Activated CD4-positive, alpha-beta T cell treated with anti-CD3 and anti-CD28 coated beads, Interleukin-10, Interleukin-2, amounts not matched to agents 100 ng/mL and 50 ng/mL, durations not matched to agents 16 hours and 8 hours (primary cell): ENCODE results near the gene RIOK2.
A peak's percentile ranks its signal among the peaks of the same experiment; 100 is the strongest.
"Not testable (repeated sequence)": the region's sequence is repeated elsewhere in the genome, so short reads cannot be mapped to it uniquely, and the experiment has no call there.

Experiments
- DNase-seq: peaks from one replicate; pipeline ENCODE4 v3.0.0-alpha.2; 2020

RIOK2 gene

GRCh38 chr5:97165726-97166125 lies 17.3 kb downstream of the RIOK2 start:
- DNase-seq = no peak

GRCh38 chr5:97164846-97165245 lies 18.2 kb downstream of the RIOK2 start:
- peak; percentile 17 for DNase-seq

GRCh38 chr5:97163790-97164285 lies 19.2 kb downstream of the RIOK2 start:
- DNase-seq = no peak

- DNase-seq = peak; percentile 22
These were observed 19.7 kb downstream of the RIOK2 start for GRCh38 chr5:97163360-97163764.

- DNase-seq = peak; percentile 66
These were observed 21.0 kb downstream of the RIOK2 start for GRCh38 chr5:97162045-97162444.

- no peak for DNase-seq
These were observed 25.4 kb downstream of the RIOK2 start for GRCh38 chr5:97157689-97158088.

GRCh38 chr5:97151370-97151769 lies 31.7 kb downstream of the RIOK2 start:
- no peak for DNase-seq

- no peak for DNase-seq
These were observed 32.6 kb downstream of the RIOK2 start for GRCh38 chr5:97150401-97150800.

GRCh38 chr5:97149709-97150108 lies 33.3 kb downstream of the RIOK2 start:
- DNase-seq = no peak

- no peak for DNase-seq
These were observed 34.8 kb downstream of the RIOK2 start for GRCh38 chr5:97148288-97148687.

- no peak for DNase-seq
These were observed 39.3 kb downstream of the RIOK2 start for GRCh38 chr5:97143704-97144103.

- peak; percentile 53 for DNase-seq
These were observed 40.4 kb downstream of the RIOK2 start, which contains the start of gene LIX1 for GRCh38 chr5:97142521-97143254. TSS of gene LIX1 (minus strand) at chr5:97142611. CDS start at chr5:97142576, 35 bp downstream.

GRCh38 chr5:97141539-97141938 lies 41.5 kb downstream of the RIOK2 start:
- no peak for DNase-seq

GRCh38 chr5:97141031-97141430 lies 42.0 kb downstream of the RIOK2 start:
- DNase-seq = no peak

- not testable (repeated sequence) for DNase-seq
These were observed 42.8 kb downstream of the RIOK2 start for GRCh38 chr5:97140250-97140649.

GRCh38 chr5:97136475-97136874 lies 46.6 kb downstream of the RIOK2 start:
- no peak for DNase-seq

- DNase-seq = peak; percentile 85
These were observed 47.2 kb downstream of the RIOK2 start for GRCh38 chr5:97135868-97136267.

- no peak for DNase-seq
These were observed 48.4 kb downstream of the RIOK2 start for GRCh38 chr5:97134634-97135033.

- no peak for DNase-seq
These were observed 49.9 kb downstream of the RIOK2 start for GRCh38 chr5:97133101-97133500.

GRCh38 chr5:97131921-97132320 lies 51.1 kb downstream of the RIOK2 start:
- DNase-seq = no peak

- no peak for DNase-seq
These were observed 51.8 kb downstream of the RIOK2 start for GRCh38 chr5:97131139-97131710.

- DNase-seq = no peak
These were observed 55.3 kb downstream of the RIOK2 start for GRCh38 chr5:97127727-97128126.

GRCh38 chr5:97125125-97125683 lies 57.8 kb downstream of the RIOK2 start:
- no peak for DNase-seq

- no peak for DNase-seq
These were observed 58.7 kb downstream of the RIOK2 start for GRCh38 chr5:97124335-97124734.
